ENCODE data around the gene ABHD14A.
A peak's percentile ranks its signal among the peaks of the same experiment; 100 is the strongest.

DNA sequence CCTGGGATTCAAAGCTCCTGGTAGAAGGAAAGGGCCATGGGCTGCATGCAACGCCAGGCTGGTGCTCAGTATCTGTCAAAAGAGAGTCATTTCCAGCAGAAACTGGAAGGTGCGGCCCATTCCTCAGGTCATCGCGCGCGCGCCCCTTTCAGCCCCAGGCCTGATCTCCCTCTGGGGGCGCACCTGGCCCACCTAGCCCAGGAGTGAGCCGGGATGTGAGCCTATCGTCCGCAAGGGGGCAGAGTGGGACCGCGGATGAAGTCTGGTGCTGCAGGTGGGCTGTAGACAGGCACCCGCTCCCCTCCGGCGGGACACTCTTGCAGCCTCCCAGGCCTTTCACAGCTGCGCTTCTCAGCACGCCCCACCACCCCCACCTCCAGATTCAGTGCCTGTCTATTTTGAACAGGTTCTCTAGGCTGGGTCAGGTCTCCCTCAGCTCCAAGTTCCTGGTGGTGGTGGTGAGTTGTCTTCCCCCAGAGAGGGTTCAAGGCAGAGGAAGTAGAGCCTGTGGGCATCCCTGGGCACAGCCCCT is 26.6 kb downstream of the ABHD14A start:
- TF ChIP-seq POLR2AphosphoS5 (IDR thresholded peaks at IDR 0.05; ENCODE audit: insufficient read depth in 1 of 2, low read depth in 1 of 2) (peak in 1 of 2 donors; percentile 24), POLR2A (IDR thresholded peaks at IDR 0.05) (no peak)

All from vagina (tissue), 2 donors.